ENCODE results near the gene DHODH. TPM values are rescaled to one million over a fixed set of nuclear protein-coding genes. Genes with fewer than 3 reads are reported as not detected.
"Not testable (repeated sequence)": the region's sequence is repeated elsewhere in the genome, so short reads cannot be mapped to it uniquely, and the experiment has no call there.

DHODH gene
- polyA plus RNA-seq, 3 donors: 12.3 to 21.0 (median 18.7) TPM

- DNase-seq: no peak
Observed at GRCh38 chr16:72050769-72051464, 42.4 kb downstream of the DHODH start.

- DNase-seq: no peak
Observed at GRCh38 chr16:72051818-72052217, 43.3 kb downstream of the DHODH start.

DNA sequence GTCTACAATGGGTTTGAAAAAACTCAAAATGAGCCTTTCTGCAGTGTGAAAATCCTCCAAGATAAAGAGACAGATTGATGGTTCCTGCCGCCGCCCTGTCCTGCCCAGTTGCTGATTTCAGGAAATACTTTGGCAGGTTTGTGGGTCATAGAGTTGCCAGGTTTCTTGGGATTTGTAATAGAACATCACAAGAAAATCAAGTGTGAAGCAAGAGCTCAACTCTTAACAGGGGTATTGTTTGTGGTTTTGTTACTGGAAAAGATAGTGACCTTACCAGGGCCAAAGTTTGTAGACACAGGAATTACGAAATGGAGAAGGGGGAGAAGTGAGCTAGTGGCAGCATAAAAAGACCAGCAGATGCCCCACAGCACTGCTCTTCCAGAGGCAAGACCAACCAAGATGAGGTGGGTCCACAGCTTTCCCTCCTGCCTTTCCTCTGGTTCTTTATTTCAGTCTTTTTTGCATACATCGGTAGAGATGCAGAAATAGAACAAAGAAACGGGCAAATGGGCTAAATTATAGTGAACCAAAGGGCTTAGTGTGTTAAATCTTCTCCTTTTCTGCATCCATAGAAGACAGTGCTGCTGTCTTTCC, 45.8 kb downstream of the DHODH start, which contains the start of gene HP:
Gene HP, plus strand, starts transcription at position 252 of the 594 bp plus-strand sequence. Its CDS starts 148 bp downstream, at position 400.
- not testable (repeated sequence) for DNase-seq

DNA sequence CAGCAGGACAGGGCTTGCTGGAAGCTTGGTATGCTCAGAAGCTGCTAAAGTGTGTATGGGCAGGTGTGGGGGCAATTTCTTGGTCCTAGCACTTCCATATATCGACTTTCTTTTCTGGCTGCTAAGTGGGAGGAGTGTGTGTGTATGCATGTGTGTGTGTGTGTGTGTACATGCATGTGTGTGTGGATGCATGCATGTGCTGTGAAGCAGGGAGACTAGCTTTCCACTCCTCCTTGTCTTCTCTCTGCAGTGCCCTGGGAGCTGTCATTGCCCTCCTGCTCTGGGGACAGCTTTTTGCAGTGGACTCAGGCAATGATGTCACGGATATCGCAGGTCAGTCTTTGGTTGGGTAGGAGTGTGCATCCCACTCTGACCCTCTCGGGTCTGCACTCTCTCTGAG, 47.4 kb downstream of the DHODH start:
- no peak for DNase-seq

DNA sequence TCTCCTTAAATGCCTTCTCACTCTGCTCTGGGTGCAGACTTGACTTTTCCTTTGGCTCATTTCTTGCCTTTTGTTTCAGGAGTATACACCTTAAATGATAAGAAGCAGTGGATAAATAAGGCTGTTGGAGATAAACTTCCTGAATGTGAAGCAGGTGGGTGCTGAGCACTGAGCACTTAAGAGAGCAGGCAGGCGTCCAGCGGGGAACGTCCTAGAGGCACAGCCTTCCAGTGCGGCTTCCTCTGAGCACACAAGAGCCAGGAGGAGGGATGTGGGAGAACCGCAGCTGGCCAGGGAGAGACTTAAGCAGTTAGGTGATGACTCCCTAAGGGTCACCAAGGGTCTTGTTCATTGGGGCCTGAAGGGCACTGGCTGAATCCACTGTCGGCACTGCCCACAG, 48.8 kb downstream of the DHODH start:
- not testable (repeated sequence) for DNase-seq

DNA sequence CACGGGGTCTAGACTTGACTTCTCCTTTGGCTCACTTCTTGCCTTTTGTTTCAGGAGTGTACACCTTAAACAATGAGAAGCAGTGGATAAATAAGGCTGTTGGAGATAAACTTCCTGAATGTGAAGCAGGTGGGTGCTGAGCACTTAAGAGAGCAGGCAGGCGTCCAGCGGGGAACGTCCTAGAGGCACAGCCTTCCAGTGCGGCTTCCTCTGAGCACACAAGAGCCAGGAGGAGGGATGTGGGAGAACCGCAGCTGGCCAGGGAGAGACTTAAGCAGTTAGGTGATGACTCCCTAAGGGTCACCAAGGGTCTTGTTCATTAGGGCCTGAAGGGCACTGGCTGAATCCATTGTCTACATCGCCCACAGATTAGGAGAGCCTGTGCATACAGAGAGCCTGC, 50.5 kb downstream of the DHODH start:
- DNase-seq: not testable (repeated sequence)

DNA sequence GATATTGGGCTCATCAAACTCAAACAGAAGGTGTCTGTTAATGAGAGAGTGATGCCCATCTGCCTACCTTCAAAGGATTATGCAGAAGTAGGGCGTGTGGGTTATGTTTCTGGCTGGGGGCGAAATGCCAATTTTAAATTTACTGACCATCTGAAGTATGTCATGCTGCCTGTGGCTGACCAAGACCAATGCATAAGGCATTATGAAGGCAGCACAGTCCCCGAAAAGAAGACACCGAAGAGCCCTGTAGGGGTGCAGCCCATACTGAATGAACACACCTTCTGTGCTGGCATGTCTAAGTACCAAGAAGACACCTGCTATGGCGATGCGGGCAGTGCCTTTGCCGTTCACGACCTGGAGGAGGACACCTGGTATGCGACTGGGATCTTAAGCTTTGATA, 51.9 kb downstream of the DHODH start:
- no peak for DNase-seq

- DNase-seq: no peak
Observed at GRCh38 chr16:72061564-72061963, 53.0 kb downstream of the DHODH start.

- no peak for DNase-seq
Observed at GRCh38 chr16:72064361-72064894, 55.9 kb downstream of the DHODH start.

DNA sequence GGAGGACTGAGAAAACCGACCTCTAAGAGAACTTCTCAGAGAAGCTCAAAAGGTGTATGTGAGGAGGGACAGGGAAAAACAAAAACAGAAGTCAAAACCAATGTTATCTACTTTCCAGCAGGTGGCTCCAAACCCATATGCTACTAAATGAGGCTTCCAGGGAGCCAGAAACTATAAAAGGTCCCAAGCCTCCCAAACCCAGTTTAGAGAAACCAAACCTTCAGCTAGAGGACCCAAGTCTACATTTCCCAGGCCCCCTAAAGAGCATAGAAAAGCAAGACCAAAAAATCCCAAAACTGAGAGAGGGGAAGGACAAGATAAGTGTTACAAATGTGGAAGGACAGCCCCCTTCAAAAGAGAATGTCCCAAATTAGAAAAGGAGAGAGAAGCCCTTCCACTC, 58.2 kb downstream of the DHODH start:
- peak; percentile 20 for DNase-seq

DNA sequence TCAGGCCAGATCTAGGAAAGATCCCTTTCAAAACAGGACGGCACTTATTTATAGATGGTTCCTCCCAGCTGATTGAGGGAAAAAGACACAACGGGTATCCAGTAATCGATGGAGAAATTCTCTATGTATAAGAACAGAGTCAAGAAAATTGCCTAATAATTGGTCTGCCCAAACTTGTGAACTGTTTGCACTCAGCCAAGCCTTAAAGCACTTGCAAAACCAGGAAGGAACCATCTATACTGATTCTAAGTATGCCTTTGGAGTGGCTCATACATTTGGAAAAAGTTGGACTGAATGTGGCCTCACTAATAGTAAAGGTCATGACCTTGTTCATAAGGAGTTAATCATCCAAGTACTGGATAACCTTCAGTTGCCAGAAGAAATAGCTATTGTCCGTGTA, 60.4 kb downstream of the DHODH start:
- DNase-seq: no peak

DNA sequence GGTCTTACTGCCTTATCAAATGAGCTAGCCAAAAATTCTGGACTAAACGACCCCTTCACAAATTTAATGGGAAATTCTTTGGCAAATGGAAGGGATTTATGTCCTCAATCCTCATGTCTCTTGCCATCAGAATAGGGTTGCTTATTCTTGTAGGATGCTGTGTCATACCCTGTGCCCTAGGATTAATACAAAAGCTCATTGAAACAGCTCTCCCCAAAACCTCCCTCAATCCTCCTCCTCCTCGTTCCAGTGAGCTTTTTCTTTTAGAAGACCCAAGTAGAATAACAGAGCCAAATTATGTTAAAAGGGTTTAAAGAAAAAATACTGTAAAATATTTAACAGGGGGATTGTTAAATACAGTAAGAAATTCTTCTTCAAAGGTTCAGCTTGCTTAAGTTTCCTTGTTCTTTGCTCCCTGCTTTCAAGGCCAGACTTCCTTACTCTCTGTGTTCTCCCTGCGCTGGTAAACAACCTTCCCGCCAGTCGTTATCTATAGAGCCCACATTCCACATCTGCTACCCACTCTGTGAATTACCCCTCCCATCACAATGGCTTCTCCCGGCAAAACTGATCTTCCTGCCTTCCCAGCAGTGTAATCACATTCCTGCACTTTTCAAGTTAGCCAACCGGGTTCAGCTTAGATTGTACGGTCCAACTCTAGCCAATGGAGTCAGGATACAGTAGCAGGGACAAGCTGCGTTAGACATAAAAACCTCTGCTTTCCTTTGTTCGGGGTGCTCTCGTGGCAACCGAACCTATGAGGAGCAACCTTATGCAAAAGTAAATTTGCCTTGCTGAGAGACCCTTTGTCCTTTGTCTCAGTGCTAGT, 64.2 kb downstream of the DHODH start:
- no peak for DNase-seq

DNA sequence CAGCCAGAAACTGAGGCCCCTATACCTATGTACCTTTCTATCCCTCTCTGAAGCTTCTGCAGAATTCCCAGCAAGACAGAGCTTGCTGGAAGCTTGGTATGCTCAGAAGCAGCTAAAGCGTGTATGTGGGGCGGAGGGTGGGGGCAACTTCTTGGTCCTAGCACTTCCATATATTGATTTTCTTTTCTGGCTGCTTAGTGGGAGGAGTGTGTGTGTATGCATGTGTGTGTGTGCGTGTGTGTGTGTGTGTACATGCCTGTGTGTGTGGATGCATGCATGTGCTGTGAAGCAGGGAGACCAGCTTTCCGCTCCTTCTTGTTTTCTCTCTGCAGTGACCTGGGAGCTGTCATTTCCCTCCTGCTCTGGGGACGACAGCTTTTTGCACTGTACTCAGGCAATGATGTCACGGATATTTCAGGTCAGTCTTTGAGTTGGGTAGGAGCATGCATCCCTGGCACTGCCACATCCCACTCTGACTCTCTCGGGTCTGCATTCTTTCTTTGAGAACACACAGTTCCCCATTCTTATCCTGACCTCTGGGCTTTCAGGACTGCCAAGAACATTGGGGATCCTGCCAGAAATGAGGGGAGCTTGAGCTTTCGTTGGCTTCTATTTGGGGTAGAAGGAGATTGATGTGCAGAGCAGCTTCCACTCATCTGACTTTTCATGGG, 65.2 kb downstream of the DHODH start:
- no peak for DNase-seq

DNA sequence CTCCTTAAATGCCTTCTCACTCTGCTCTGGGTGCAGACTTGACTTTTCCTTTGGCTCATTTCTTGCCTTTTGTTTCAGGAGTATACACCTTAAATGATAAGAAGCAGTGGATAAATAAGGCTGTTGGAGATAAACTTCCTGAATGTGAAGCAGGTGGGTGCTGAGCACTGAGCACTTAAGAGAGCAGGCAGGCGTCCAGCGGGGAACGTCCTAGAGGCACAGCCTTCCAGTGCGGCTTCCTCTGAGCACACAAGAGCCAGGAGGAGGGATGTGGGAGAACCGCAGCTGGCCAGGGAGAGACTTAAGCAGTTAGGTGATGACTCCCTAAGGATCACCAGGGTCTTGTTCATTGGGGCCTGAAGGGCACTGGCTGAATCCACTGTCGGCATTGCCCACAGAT, 66.5 kb downstream of the DHODH start:
- not testable (repeated sequence) for DNase-seq

Other genes with a start within 250 kb of the DHODH start
- gene AP1G1, start 199.9 kb upstream of the DHODH start, polyA plus RNA-seq (ENCODE audit: insufficient read length in 3 of 3): 100 to 1,000 TPM in 2 of 3 donors, 10 to 100 TPM in 1; 84.5 to 115 (median 101) TPM
- gene ATXN1L, start 162.8 kb upstream of the DHODH start, polyA plus RNA-seq (ENCODE audit: insufficient read length in 3 of 3): 10 to 100 TPM; 33.7 to 39.0 (median 38.9) TPM
- 10 to 100 TPM; 20.9 to 24.9 (median 21.4) TPM for gene ZNF821, start 124.6 kb upstream of the DHODH start, polyA plus RNA-seq (ENCODE audit: insufficient read length in 3 of 3)
- 100 to 1,000 TPM; 258 to 360 (median 303) TPM for gene IST1, start 113.2 kb upstream of the DHODH start, polyA plus RNA-seq (ENCODE audit: insufficient read length in 3 of 3)
- gene PKD1L3, start 8.3 kb upstream of the DHODH start, polyA plus RNA-seq (ENCODE audit: insufficient read length in 3 of 3): under 1 TPM; 0.04 to 0.18 (median 0.16) TPM
- gene HP, start 45.8 kb downstream of the DHODH start, polyA plus RNA-seq (ENCODE audit: insufficient read length in 3 of 3): under 1 TPM; 0.74 to 0.99 (median 0.77) TPM
- under 1 TPM in 1 of 3 donors, not detected in 2; 0.11 TPM for gene HPR, start 54.5 kb downstream of the DHODH start, polyA plus RNA-seq (ENCODE audit: insufficient read length in 3 of 3)
- gene TXNL4B, start 84.9 kb downstream of the DHODH start, polyA plus RNA-seq (ENCODE audit: insufficient read length in 3 of 3): 10 to 100 TPM; 17.3 to 23.2 (median 21.7) TPM
- gene DHX38, start 85.1 kb downstream of the DHODH start, polyA plus RNA-seq (ENCODE audit: insufficient read length in 3 of 3): 10 to 100 TPM; 71.1 to 84.9 (median 73.9) TPM
- gene PMFBP1, start 163.4 kb downstream of the DHODH start, polyA plus RNA-seq (ENCODE audit: insufficient read length in 3 of 3): 1 to 10 TPM; 3.5 to 6.6 (median 6.2) TPM

Data from renal pelvis (tissue), 4 donors.